ENCODE results near the gene DMAC2.
"Not testable (repeated sequence)": the region's sequence is repeated elsewhere in the genome, so short reads cannot be mapped to it uniquely, and the experiment has no call there.

DMAC2 gene

DNA sequence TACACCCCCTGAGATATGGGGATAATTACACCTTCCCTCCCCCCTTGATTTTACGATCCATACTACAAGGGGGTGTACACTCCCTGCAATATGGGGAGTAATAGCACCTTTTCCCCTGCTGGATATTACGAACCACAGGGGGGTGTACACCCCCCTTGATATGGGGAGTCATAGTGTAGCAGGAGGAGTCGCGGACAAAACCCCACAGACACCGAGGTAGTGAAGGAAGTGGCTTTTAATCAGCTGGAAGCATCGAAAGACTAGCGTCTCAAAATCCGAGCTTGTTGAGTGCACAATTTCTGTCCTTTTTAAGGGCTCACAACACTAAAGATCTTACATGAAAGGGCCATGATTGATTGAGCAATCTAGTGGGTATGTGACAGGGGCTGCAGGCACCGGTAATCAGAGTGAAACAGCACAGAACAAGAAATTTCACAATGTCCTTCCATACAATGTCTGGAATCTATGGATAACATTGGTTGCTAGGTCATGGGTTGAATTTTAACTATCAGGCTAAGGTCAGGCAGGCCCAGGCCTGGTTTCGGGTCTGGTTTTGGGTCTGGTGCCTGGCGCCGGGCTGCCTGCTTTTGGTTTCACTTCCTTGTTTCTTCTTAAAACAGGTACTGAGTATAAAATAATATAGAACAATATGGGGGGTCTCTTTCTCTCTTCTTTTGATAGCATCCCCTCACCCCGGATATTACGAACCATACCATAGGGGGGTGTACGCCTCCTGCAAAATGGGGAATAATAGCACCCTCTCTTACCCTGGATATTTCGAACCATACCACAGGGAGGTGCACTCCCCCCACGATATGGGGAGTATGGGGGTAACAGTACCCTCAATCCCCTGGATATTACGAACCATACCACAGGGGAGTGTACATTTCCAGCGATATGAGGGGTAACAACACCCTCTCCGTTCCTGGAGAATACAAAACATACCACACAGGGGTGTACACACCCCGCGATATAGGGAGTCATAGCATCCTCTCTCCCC, 23.8 kb upstream of the DMAC2 start:
- not testable (repeated sequence) for H3K4me2 ChIP-seq (ENCODE audit: low read length, poor library complexity, severe bottlenecking); H3K18ac ChIP-seq (ENCODE audit: low read depth in 1 of 2, low read length in 2 of 2); H3K4me1 ChIP-seq (ENCODE audit: control insufficient read depth, insufficient read depth, low read depth, low read length); H2BK120ac ChIP-seq (ENCODE audit: low read depth, low read length); H3K9me3 ChIP-seq (ENCODE audit: control insufficient read depth, low read length); H2BK12ac ChIP-seq (ENCODE audit: low read length in 2 of 2); H3K9ac ChIP-seq (ENCODE audit: low read length); H4K8ac ChIP-seq (ENCODE audit: low read length); H2AK5ac ChIP-seq (ENCODE audit: low read length, severe bottlenecking); H3K4ac ChIP-seq (ENCODE audit: low read depth in 1 of 2, low read length in 2 of 2); H3K23ac ChIP-seq (ENCODE audit: low read length in 2 of 2); H2BK15ac ChIP-seq (ENCODE audit: low read depth, poor library complexity, severe bottlenecking); DNase-seq; H4K91ac ChIP-seq (ENCODE audit: low read length); H3K36me3 ChIP-seq (ENCODE audit: control insufficient read depth in 1 of 2, insufficient read depth in 2 of 2, low read depth in 1 of 2, low read length in 2 of 2); H3K4me3 ChIP-seq (ENCODE audit: insufficient read depth in 1 of 2, low read depth in 1 of 2, low read length in 2 of 2); H3K79me1 ChIP-seq (replicated peaks; ENCODE audit: low read length, poor library complexity, severe bottlenecking); H2AFZ ChIP-seq (ENCODE audit: low read depth, low read length); H3K14ac ChIP-seq (ENCODE audit: low read length in 2 of 2); H2BK5ac ChIP-seq (ENCODE audit: low read depth, low read length, poor library complexity, severe bottlenecking); H3K27ac ChIP-seq (ENCODE audit: low read length, poor library complexity, severe bottlenecking)
- WGBS: 80% methylated on average over 16 of the region's 22 CpGs
- H3K27me3 ChIP-seq (ENCODE audit: control insufficient read depth in 1 of 2, insufficient read depth in 1 of 2, low read length in 2 of 2): peaks cover 0 to 78% of the 10 kb centered on the region in 2 experiments

GRCh38 chr19:41462497-41462896, 22.8 kb upstream of the DMAC2 start:
- H3K79me1 ChIP-seq (replicated peaks; ENCODE audit: low read length, poor library complexity, severe bottlenecking): no peaks in the 10 kb centered on the region
- peaks cover 4% of the 10 kb centered on the region for H3K9me3 ChIP-seq (ENCODE audit: control insufficient read depth, low read length)
- no peaks in the 10 kb centered on the region for H3K4me1 ChIP-seq (ENCODE audit: control insufficient read depth, insufficient read depth, low read depth, low read length)
- no peak for DNase-seq
- no peak overlapping the region for H3K9ac ChIP-seq (ENCODE audit: low read length)
- H2AK5ac ChIP-seq (ENCODE audit: low read length, severe bottlenecking): no peak overlapping the region
- H3K27ac ChIP-seq (ENCODE audit: low read length, poor library complexity, severe bottlenecking): no peak overlapping the region
- no peak overlapping the region for H3K4me2 ChIP-seq (ENCODE audit: low read length, poor library complexity, severe bottlenecking)
- H3K18ac ChIP-seq (ENCODE audit: low read depth in 1 of 2, low read length in 2 of 2): no peak overlapping the region
- H3K27me3 ChIP-seq (ENCODE audit: control insufficient read depth in 1 of 2, insufficient read depth in 1 of 2, low read length in 2 of 2): peaks cover 5 to 76% of the 10 kb centered on the region in 2 experiments
- no peak overlapping the region for H3K4me3 ChIP-seq (ENCODE audit: insufficient read depth in 1 of 2, low read depth in 1 of 2, low read length in 2 of 2)
- no peak overlapping the region for H2BK15ac ChIP-seq (ENCODE audit: low read depth, poor library complexity, severe bottlenecking)
- H3K4ac ChIP-seq (ENCODE audit: low read depth in 1 of 2, low read length in 2 of 2): no peak overlapping the region
- H3K36me3 ChIP-seq (ENCODE audit: control insufficient read depth in 1 of 2, insufficient read depth in 2 of 2, low read depth in 1 of 2, low read length in 2 of 2): no peaks in the 10 kb centered on the region
- no peak overlapping the region for H2BK5ac ChIP-seq (ENCODE audit: low read depth, low read length, poor library complexity, severe bottlenecking)
- H3K14ac ChIP-seq (ENCODE audit: low read length in 2 of 2): no peak overlapping the region
- H2AFZ ChIP-seq (ENCODE audit: low read depth, low read length): no peak overlapping the region
- no peak overlapping the region for H3K23ac ChIP-seq (ENCODE audit: low read length in 2 of 2)
- no peak overlapping the region for H4K8ac ChIP-seq (ENCODE audit: low read length)
- H2BK120ac ChIP-seq (ENCODE audit: low read depth, low read length): no peak overlapping the region
- H2BK12ac ChIP-seq (ENCODE audit: low read length in 2 of 2): no peak overlapping the region
- H4K91ac ChIP-seq (ENCODE audit: low read length): no peak overlapping the region
- WGBS: 60% methylated on average over 6 of the region's 6 CpGs

GRCh38 chr19:41457241-41457640, 17.5 kb upstream of the DMAC2 start:
- Histone ChIP-seq H3K36me3 (ENCODE audit: control insufficient read depth in 1 of 2, insufficient read depth in 2 of 2, low read depth in 1 of 2, low read length in 2 of 2) (no peaks in the 10 kb centered on the region), H2AFZ (ENCODE audit: low read depth, low read length) (no peak overlapping the region), H2BK12ac (ENCODE audit: low read length in 2 of 2) (no peak overlapping the region), H3K27ac (ENCODE audit: low read length, poor library complexity, severe bottlenecking) (no peak overlapping the region), H2BK120ac (ENCODE audit: low read depth, low read length) (no peak overlapping the region), H4K91ac (ENCODE audit: low read length) (no peak overlapping the region), H3K9me3 (ENCODE audit: control insufficient read depth, low read length) (peaks cover 4% of the 10 kb centered on the region), H3K18ac (ENCODE audit: low read depth in 1 of 2, low read length in 2 of 2) (no peak overlapping the region), H3K4me2 (ENCODE audit: low read length, poor library complexity, severe bottlenecking) (no peak overlapping the region), H3K14ac (ENCODE audit: low read length in 2 of 2) (no peak overlapping the region), H3K79me1 (replicated peaks; ENCODE audit: low read length, poor library complexity, severe bottlenecking) (no peaks in the 10 kb centered on the region), H3K4ac (ENCODE audit: low read depth in 1 of 2, low read length in 2 of 2) (no peak overlapping the region), H2AK5ac (ENCODE audit: low read length, severe bottlenecking) (no peak overlapping the region), H3K9ac (ENCODE audit: low read length) (no peak overlapping the region), H3K4me3 (ENCODE audit: insufficient read depth in 1 of 2, low read depth in 1 of 2, low read length in 2 of 2) (no peak overlapping the region), H3K23ac (ENCODE audit: low read length in 2 of 2) (no peak overlapping the region), H2BK15ac (ENCODE audit: low read depth, poor library complexity, severe bottlenecking) (no peak overlapping the region), H2BK5ac (ENCODE audit: low read depth, low read length, poor library complexity, severe bottlenecking) (no peak overlapping the region), H3K27me3 (ENCODE audit: control insufficient read depth in 1 of 2, insufficient read depth in 1 of 2, low read length in 2 of 2) (peaks cover 13 to 47% of the 10 kb centered on the region in 2 experiments), H4K8ac (ENCODE audit: low read length) (no peak overlapping the region), H3K4me1 (ENCODE audit: control insufficient read depth, insufficient read depth, low read depth, low read length) (no peaks in the 10 kb centered on the region)
- 57% methylated on average over 1 of the region's 1 CpG for WGBS
- no peak for DNase-seq

DNA sequence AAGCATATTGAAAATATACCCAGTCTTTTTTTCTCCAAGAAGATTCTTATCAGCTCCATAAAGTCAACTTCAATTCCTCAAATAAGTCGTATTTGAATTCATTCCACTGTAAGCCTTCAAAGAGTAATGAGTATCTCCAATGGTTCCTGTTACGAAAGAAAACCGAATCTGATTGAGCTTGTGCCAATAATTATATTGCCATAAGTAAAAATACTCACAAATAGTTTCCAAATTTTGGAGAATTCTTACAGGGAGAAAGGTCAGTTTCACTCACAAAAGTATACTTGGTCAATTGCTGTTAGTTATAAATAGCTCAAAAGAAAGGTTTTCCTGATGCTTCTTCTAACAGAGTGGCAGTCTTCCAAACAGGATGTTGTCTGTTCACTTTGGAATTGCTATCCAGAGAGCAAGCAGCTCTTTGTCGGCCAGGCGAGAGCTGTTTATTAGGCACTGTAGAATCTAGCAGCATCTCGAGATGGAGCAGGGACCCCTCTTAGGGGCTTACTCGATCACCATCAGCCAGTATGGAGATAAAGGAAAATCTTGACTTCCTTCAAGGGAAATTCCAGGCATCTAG, 16.7 kb upstream of the DMAC2 start:
- H2BK120ac ChIP-seq (ENCODE audit: low read depth, low read length): no peak overlapping the region
- H3K27me3 ChIP-seq (ENCODE audit: control insufficient read depth in 1 of 2, insufficient read depth in 1 of 2, low read length in 2 of 2): peaks cover 13 to 41% of the 10 kb centered on the region in 2 experiments
- H3K79me1 ChIP-seq (replicated peaks; ENCODE audit: low read length, poor library complexity, severe bottlenecking): no peaks in the 10 kb centered on the region
- H3K4ac ChIP-seq (ENCODE audit: low read depth in 1 of 2, low read length in 2 of 2): no peak overlapping the region
- no peak overlapping the region for H2BK12ac ChIP-seq (ENCODE audit: low read length in 2 of 2)
- H4K8ac ChIP-seq (ENCODE audit: low read length): no peak overlapping the region
- no peaks in the 10 kb centered on the region for H3K9me3 ChIP-seq (ENCODE audit: control insufficient read depth, low read length)
- no peak overlapping the region for H2AFZ ChIP-seq (ENCODE audit: low read depth, low read length)
- no peak overlapping the region for H2AK5ac ChIP-seq (ENCODE audit: low read length, severe bottlenecking)
- H3K4me1 ChIP-seq (ENCODE audit: control insufficient read depth, insufficient read depth, low read depth, low read length): no peaks in the 10 kb centered on the region
- WGBS: 41% methylated on average over 5 of the region's 7 CpGs
- no peak overlapping the region for H3K27ac ChIP-seq (ENCODE audit: low read length, poor library complexity, severe bottlenecking)
- H3K23ac ChIP-seq (ENCODE audit: low read length in 2 of 2): no peak overlapping the region
- DNase-seq: peak; percentile 30
- H3K4me3 ChIP-seq (ENCODE audit: insufficient read depth in 1 of 2, low read depth in 1 of 2, low read length in 2 of 2): peak overlapping the region in 1 of 2 experiments; percentile 43
- H2BK15ac ChIP-seq (ENCODE audit: low read depth, poor library complexity, severe bottlenecking): no peak overlapping the region
- no peak overlapping the region for H3K4me2 ChIP-seq (ENCODE audit: low read length, poor library complexity, severe bottlenecking)
- H3K18ac ChIP-seq (ENCODE audit: low read depth in 1 of 2, low read length in 2 of 2): no peak overlapping the region
- no peak overlapping the region for H3K14ac ChIP-seq (ENCODE audit: low read length in 2 of 2)
- no peak overlapping the region for H2BK5ac ChIP-seq (ENCODE audit: low read depth, low read length, poor library complexity, severe bottlenecking)
- H4K91ac ChIP-seq (ENCODE audit: low read length): no peak overlapping the region
- peak overlapping the region; percentile 41 for H3K9ac ChIP-seq (ENCODE audit: low read length)
- H3K36me3 ChIP-seq (ENCODE audit: control insufficient read depth in 1 of 2, insufficient read depth in 2 of 2, low read depth in 1 of 2, low read length in 2 of 2): no peaks in the 10 kb centered on the region

Data from mesenchymal stem cell (in vitro differentiated cells and primary cell).